Skin of body (tissue), 2 donors: ENCODE data around the gene PTRHD1. TPM values are rescaled to one million over a fixed set of nuclear protein-coding genes. Genes with fewer than 3 reads are reported as not detected.
"Not testable (repeated sequence)": the region's sequence is repeated elsewhere in the genome, so short reads cannot be mapped to it uniquely, and the experiment has no call there.

Source experiments
- DNase-seq: peaks from one replicate; lab custom pipeline; 2025; lab: John Stamatoyannopoulos, UW
- total RNA-seq: library from RNA; depleted of rRNA; stranded (reverse); fragments of >200 nt; gene quantifications from one replicate; pipeline ENCODE4 v1.2.3, GENCODE V29; 2014

PTRHD1 gene
- total RNA-seq, 1 donor from 2014 or later = 21.2 TPM

- DNase-seq = no peak
Observed at GRCh38 chr2:24813691-24814137, 20.5 kb upstream of the PTRHD1 start.

GRCh38 chr2:24809316-24810007, 16.3 kb upstream of the PTRHD1 start:
- no peak for DNase-seq

GRCh38 chr2:24806661-24807036, 13.5 kb upstream of the PTRHD1 start:
- DNase-seq = no peak

- DNase-seq = not testable (repeated sequence)
Observed at GRCh38 chr2:24805811-24806660, 12.8 kb upstream of the PTRHD1 start.

- not testable (repeated sequence) for DNase-seq
Observed at GRCh38 chr2:24800487-24800886, 7.3 kb upstream of the PTRHD1 start.

GRCh38 chr2:24797644-24798043, 4.5 kb upstream of the PTRHD1 start:
- DNase-seq = no peak

GRCh38 chr2:24793761-24794435, 707 bp upstream of the PTRHD1 start:
- no peak for DNase-seq

- DNase-seq = no peak
Observed at GRCh38 chr2:24792542-24792873, 683 bp downstream of the PTRHD1 start.

GRCh38 chr2:24791452-24791851, 1.7 kb downstream of the PTRHD1 start:
- DNase-seq = no peak

GRCh38 chr2:24788816-24789215, 4.4 kb downstream of the PTRHD1 start:
- DNase-seq = no peak

- DNase-seq = no peak
Observed at GRCh38 chr2:24787532-24787931, 5.7 kb downstream of the PTRHD1 start.

- no peak for DNase-seq
Observed at GRCh38 chr2:24785671-24786321, 7.4 kb downstream of the PTRHD1 start.

- DNase-seq = no peak
Observed at GRCh38 chr2:24783641-24784040, 9.6 kb downstream of the PTRHD1 start.

- no peak for DNase-seq
Observed at GRCh38 chr2:24779116-24779515, 14.1 kb downstream of the PTRHD1 start.

GRCh38 chr2:24774373-24774772, 18.8 kb downstream of the PTRHD1 start:
- DNase-seq = no peak

GRCh38 chr2:24771764-24772586, 21.2 kb downstream of the PTRHD1 start:
- no peak for DNase-seq

GRCh38 chr2:24771061-24771460, 22.1 kb downstream of the PTRHD1 start:
- DNase-seq = no peak

- no peak for DNase-seq
Observed at GRCh38 chr2:24768601-24769000, 24.6 kb downstream of the PTRHD1 start.

GRCh38 chr2:24768013-24768412, 25.2 kb downstream of the PTRHD1 start:
- DNase-seq = no peak

GRCh38 chr2:24766609-24767008, 26.6 kb downstream of the PTRHD1 start:
- no peak for DNase-seq

- no peak for DNase-seq
Observed at GRCh38 chr2:24763843-24764242, 29.3 kb downstream of the PTRHD1 start.
